NCI-H2107 (cell line): Measurements from ENCODE around the gene ZNF576.
"Not testable (repeated sequence)": the region's sequence is repeated elsewhere in the genome, so short reads cannot be mapped to it uniquely, and the experiment has no call there.

Experiments used
- DNase-seq: peaks from one replicate; lab custom pipeline; 2025; lab: John Stamatoyannopoulos, UW

ZNF576 gene

DNA sequence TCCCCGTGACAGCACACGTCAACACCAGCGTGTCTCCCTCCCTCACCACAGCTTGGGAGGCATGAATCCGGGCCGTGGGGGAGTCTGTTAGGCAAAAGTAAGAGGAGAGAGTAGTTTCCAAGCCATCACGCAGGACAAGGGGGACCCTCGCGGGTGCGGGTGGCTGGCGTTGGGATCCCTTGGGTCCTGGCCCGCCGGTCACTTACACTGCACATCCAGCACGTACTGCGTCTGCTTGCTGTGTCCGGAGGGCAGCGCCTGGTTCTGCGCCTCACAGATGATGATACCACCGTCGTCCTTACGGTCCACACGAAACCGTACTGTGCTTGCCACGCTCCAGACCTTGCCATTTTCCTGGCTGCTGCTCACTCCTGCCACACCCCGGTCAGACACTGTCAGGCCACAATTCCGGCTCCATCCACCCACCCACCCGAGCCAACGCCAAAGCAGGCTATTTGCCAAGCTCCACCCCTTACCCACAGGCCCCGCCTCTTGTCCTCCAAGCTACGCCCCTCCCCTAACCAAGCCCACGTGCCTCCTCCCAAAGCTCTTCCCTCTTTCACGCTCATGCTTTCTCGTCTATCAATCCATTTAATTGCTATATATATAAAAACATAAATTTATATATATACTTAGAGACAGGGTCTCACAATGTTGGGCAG is 29.7 kb downstream of the ZNF576 start:
- DNase-seq, result no peak

DNA sequence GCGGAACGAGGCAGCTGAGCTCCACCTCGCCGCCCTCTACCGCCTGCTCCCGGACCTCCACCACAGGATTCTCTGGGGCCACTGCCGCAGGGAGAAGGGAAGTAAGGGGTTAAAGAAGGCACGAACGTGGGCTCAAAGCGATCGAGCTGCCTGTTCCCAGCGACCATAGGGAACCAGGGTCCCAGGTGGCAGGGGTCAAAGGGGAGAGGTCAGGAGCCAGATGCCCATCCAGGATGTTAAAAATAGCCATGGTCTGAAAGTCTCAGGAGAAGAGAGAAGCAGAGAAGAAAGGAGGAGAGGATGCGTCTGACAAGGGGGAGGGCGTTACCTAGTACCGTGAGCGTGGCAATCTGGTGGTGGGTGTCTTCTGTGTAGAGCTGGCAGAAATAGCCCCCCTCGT is 30.4 kb downstream of the ZNF576 start:
- no peak for DNase-seq

DNA sequence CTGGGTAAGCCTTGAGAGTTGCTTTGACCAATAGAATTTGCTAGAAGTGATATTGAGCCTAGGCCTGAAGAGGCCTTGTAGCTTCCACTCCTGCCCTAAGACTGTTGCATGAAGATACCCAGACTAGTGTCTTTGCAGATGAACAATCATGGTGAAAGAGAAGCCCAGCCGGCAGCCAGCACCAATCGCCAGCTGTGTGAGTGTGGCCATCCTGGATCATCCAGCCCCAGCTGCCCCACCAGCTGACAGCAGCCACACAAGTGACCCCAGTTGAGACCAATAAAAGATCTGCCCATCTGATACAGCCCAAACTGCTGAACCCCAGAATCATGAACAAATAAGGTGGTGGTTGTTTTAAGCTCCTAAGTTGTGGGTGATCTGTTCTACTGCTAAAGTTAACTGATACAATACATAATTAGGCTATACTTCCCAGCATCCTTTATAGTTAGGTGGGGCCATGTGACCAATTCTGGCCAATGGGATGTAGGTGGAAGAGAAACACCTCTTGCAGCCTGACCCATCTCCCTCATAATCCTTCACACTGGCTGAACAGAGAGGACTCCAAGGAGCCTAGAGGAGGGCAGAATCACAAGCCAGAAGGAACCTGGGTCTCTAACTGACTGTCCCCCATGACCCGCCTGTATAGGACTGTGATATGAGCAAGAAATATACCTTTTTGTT is 32.4 kb downstream of the ZNF576 start:
- no peak for DNase-seq

DNA sequence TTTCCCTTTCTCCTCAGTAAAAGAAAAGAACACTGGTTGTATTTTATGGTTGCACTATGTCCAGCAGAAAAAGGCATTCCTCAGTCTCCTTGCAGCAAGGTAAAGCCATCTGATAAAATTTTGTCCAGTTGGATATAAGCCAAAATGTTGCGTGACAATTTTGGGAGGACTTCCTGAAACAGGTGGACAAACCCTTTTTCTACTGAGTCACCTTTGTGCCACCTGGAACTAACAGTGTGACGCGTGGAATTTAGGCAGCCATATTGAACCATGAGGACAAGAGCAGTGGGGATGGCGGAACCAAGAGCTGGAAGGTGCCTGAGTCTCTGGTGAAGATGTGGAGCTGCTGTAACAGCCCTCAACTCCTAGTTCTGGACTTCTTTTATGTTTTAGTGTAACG is 35.1 kb downstream of the ZNF576 start:
- DNase-seq, result no peak

DNA sequence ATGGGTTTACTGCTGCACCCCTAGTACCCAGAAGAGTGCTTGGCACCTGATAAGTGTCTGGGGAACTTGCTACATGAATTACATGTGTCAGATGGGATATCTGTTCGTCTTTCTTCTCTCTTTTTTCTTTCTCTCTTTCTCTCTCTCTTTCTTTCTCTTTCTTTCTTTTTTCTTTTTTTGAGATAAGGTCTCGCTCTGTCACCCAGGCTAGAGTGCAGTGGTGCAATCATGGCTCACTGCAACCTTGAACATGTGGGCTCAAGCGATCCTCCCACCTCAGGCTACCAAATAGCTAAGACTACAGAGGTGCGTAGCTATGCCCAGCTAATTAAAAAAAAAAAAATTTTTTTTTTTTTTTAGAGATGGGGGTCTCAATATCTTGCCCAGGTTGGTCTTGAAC is 37.1 kb downstream of the ZNF576 start:
- no peak for DNase-seq

DNA sequence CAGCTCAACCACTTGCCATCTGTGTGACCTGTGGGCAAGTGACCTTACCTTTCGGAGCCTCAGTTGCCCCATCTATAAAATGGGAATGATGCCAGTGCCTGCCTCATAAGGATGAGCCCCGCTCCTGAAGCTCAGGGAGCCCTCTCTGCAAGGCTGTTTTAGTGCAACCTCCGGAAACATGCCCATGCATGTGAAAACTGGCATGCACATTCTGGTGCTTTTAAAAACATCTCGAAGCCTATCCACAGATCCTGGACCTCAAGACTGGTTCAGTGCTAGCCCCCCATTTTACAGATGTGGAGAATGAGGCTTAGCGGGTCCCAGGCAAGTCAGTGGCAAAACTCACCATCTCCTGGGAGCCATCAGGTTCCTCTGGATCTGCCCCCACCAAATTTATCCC is 37.7 kb downstream of the ZNF576 start:
- no peak for DNase-seq

DNA sequence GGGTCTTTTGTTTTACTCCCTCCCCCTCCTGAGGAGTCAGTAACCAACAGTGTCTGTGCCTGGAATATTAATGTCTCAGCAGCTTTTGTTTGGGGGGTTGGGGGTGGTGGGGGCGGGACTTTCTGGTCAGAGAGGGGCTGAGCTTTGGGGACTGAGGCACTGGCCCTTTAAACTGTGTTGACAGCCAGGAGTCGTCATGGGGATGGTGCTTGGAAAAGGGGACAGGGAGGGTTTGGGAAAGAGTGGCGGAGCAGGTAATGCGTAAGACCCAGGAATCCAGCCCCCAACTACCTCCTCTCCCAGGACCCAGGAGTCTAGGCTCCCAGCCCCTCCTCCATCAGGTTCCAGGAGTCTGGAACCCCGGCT is 38.1 kb downstream of the ZNF576 start:
- no peak for DNase-seq

DNA sequence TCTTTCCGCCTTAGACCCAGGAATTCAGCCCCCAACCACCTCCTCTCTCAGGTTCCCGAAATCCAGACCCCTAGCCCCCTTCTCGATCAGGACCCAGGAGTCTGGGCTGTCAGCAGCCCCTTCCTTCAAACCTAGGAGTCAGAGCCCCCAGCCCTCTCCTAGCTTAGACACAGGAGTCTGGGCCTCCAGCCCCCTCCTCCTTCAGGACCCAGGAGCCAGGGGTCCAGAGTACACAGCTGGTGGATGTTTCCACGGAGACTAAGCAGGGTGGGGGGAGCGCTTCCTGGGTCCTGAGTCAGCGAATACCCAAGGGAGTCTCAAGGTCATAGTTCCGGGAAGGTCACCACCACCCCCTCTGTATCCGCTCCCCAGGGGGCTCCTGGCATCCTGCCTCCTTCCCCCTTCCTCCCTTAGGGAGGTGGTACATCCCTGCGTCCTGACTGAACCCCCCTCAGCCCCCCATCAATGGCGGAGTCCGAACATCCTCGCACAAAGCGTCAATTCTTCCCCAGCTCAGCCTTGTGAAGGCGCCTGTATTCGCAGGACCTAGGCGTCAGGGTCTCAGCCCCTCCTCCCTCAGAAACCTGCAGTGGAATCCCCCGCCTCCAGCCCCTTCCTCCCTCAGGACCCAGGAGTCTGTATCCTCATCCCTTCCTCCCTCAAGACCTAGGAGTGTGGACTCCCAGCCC is 38.6 kb downstream of the ZNF576 start:
- DNase-seq, result no peak

DNA sequence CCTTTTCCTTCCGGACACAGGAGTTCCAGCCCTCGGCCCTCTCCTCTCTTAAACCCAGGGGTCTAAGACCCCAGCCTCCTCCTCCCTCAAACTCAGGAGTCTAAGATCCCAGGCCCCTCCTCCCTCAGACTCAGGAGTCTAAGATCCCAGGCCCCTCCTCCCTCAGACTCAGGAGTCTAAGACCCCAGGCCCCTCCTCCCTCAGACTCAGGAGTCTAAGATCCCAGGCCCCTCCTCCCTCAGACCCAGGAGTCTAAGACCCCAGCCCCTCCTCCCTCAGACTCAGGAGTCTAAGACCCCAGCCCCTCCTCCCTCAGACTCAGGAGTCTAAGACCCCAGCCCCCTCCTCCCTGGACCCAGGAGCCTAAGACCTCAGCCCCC is 39.2 kb downstream of the ZNF576 start:
- DNase-seq, result not testable (repeated sequence)

DNA sequence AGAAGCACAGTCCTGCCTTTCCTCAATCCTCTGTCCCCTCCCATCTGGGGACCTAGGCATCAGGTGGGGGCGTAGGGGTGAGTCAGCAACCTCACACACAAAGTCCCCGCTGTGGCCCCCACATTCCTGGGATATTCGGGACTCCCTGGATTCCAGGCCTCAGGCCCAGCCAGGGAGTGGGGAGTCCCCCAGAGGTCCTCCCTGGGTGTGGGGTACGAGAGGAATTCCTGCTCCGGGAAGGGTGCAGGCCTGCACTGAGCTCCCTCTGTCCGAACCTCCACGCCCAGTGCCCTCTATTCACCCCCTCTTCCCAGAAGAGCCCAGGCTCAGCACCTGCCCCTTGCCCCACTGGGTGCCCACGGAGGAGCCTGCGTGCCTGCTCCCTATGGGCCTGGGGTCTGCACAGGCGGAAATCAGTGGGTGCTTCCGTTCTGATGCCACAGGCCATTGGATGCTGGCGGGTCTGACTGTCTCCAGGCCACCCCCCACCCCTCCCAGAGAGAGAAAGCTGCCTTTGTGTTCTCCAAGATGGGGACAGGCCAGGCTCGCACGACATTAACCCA is 39.8 kb downstream of the ZNF576 start:
- no peak for DNase-seq

DNA sequence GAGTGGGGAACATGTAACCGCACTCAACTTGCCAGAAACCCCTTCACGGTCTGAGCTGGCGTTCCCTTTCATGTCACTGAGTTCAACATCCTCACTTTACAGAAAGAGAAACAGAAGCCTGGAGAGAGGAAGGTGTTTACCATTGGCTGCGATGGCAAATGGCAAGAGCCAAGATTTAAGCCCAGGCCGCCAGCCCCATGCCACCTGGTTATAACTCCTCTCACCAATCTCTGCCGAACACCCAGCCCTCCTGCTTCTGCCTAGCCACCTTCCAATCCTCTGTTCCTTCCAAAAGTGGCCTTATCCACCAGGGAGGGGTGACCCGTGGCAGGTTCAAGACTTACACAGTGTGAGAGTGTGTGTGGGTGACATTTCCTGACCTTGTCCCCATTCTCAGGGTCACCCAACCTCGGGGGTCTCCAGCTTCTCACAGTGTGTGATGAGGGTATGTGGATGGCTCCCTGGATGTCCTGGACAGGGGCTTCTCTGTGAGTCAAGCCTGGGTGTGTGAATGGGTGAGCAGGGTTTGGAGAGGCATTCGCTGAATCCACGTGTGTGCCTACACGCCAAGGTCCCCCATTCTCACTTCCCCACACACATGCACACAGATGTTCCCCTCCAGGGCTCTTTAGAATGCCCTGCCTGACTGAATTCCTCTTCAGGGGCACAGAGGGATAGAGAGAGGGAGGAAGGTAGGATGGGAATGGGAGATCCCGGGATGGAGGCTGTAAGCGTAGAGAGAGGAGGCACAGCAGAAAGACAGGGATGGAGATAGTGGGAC is 42.0 kb downstream of the ZNF576 start:
- no peak for DNase-seq

DNA sequence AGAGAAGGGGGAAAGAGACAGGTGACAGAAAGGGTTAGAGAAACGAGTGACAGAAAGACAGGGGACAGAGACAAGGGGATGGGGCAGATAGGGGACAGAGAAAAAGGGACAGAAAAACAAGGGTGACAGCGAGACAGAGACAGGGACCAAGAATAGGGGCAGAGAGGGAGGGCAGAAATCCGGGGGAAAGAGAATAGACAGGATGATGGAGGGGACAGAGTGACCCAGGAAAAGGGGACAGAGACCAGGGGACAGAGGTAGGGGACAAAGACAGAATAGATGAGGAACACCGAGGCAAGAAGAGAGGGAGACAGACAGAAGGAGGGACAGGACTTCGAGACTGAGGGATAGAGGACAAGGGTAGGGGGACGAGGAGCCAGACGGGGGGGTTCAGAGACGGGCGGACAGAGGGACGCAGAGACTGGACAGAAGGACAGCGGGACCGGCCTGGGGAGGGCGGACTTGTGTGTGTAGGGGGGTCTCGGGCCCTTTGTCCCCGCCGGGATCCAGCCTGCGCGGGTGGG is 42.7 kb downstream of the ZNF576 start:
- no peak for DNase-seq

DNA sequence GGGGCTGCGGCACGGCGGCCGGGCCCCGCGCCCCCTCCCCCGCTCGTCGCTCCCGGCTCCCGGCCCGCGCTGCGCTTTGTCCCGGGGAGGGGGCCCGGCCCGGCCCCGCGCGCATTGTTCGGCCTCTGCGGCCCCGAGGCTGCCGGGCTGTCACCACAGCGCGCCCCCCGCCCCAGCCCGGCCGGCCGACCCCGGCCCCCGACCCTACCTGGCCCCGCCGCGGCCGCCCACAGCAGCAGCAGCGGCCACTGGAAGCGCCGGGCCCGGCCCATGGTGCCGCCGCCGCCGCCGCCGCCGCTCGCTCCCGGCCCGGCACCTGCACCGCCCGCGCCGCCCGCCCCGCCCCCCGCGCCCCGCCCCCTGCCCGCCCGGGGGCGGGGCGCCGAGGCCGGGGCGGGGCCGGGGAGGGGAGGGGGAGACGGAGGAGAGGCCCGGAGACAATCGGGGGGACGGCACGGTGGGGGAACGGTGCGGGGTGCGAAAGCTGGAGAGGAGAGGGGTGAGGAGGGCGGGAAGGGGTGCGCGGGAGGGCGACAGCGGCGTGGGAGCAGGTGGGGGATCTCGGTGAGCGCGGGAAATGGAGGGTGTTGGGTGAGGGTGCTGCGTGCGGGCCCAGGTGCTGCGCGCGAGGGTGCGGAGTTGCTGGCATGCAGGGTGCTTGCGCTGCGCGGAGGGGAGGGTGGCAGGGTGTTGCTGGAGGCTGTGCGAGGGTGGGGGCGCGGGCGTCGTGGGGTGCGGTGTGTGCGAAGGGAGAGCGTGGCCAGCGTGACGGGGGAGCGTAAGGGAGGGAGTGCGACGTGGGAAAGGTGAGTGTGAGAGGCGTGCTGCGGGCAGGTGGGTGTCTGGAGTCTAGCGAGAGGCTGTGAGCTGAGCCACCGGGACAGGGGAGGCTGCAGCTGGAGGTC is 43.4 kb downstream of the ZNF576 start, which contains the start of gene CADM4:
Gene CADM4 (minus strand): TSS at position 332 of the 905 bp plus-strand sequence. CDS start 60 bp downstream, at position 272.
- no peak for DNase-seq

DNA sequence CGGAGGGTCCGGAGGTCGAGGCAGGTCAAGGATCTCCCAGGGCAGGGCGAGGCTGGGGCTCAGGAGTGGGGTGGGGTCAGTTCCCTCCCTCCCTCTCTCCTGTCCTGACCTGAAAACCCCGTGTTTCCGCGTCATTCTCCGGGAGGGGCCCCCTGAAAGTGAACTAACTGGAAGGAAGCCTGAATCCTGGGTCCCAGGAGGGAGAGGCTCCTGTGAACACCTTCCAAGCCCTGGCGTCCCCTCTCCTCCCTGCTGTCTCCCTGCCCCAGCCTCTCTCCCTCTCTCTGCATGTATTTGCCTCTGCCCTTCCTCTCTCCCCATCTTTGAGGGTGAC is 44.0 kb downstream of the ZNF576 start:
- DNase-seq, result no peak

DNA sequence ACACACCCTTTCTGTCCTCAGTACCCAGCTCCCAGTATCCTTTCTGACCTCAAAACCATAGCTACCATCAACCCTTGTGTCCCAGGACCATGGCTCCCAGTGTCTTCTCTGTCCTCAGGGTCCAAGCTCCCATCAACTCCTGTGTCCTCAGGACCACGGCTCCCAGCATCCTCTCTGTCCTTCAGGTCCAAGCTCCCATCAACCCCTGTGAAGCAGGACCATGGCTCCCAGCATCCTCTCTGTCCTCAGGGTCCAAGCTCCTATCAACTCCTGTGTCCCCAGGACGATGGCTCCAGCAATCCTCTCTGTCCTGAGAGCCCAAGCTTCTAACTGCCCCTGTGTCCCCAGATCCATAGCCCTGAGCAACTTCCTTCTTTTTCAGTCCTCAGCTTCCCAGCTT is 44.9 kb downstream of the ZNF576 start:
- no peak for DNase-seq

DNA sequence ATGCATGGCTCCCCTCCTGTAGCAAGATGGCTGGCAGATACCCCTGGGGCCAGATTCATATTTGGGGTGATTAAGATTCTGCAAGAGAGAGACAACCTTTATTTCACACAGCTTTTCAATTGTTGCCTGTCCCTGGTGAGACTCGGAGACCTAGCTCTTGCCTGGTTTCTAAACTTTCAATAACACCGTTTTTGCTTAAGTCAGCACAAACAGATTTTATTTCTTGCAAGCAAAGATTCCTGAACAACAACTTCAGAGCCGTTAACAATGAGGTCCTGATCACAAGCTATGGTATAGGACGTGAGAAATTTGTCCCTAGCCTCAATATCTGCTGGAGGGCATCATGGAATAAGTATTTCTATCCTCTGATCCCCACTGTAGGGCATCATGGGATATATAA is 46.1 kb downstream of the ZNF576 start:
- no peak for DNase-seq

DNA sequence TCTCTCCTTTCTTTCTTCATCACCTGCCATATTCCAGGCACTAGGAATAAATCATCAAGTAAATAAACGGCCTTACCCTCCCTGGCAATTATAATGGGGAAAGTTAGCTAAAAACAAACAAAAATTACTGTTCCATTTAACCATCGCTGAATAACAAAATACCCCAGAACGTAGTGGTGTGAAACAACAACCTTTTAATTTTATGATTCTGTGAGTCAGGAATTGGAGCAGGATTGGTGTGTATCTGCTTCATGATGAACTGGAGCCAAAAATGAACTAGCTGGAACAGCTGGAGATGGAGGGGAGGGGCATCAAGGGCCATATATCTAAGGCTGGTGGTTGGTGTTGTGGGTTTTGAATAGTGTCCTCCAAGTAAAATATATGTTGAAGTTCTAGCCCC is 46.9 kb downstream of the ZNF576 start:
- DNase-seq, result no peak

DNA sequence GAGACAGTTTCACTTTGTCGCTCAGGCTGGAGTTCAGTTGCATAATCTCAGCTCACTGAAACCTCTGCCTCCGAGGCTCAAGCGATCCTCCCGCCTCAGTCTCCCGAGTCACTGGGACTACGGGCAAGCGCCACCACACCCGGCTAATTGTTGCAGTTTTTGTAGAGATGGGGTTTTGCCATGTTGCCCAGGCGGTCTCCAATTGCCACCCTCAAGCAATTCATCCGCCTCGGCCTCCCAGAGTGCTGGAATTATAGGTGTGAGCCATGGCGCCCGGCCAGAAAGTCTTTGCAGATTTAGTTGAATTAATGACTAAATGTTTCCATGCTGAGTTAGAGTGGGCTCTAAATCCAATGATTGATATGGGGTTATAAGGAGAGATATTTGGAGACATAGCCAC is 47.8 kb downstream of the ZNF576 start:
- DNase-seq, result no peak

DNA sequence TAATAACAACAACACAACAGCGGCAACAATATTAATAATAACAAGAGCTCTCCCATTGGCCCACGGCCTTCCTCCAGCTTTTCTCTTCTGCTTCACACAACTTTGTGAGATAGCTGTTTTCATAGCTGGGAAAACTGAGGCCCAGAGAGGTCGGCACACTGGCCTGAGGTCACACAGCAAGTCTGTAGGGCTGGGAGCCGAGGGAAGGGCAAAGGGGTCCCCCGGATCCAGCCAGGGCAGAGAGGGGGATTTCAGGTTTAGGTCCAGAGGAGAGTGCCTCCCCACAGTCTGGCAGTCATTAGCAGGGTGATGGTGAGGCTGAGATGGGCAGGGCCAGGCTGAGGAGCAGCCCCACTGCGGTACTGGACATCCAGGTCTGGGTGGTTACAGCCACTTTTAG is 52.2 kb downstream of the ZNF576 start:
- DNase-seq, result no peak

DNA sequence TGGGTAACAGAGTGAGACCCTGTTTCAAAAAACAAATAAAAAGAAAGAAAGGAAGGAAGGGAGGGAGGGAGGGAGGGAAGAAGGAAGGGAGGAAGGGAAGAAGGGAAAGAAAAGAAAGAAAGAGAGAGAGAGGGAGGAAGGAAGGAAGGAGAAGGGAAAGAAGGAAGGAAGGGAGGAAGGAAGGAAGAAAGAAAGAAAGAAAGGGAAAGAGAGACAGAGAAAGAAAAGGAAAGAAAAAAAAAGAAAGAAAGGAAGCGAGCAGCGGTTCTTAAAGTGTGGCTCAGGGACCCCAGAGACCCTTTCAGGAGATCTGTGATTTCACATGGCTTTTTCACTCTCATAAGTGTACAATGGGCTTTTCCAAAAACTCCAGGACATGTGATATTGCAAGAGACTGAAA is 53.1 kb downstream of the ZNF576 start:
- no peak for DNase-seq

DNA sequence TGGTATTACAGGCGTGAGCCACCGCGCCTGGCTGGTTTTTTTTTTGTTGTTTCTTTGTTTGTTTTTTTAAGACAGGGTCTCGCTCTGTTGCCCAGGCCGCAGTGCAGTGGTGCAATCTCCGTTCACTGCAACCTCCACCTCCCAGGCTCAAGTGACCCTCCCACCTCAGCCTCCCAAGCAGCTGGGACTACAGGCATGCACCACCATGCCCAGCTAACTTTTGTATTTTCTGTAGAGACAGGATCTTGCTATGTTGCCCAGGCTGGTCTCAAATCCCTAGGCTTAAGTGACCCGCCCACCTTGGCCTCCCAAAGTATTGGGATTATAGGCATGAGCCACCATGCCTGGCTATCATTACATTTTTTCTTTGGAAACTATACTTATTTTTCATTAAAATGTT is 53.9 kb downstream of the ZNF576 start:
- DNase-seq, result not testable (repeated sequence)
